HFFc6 (cell line): ENCODE measurements around the gene CCDC6. TPM values are rescaled to one million over a fixed set of nuclear protein-coding genes. Genes with fewer than 3 reads are reported as not detected.
"Not testable (repeated sequence)": the region's sequence is repeated elsewhere in the genome, so short reads cannot be mapped to it uniquely, and the experiment has no call there.

Experiments used
- DNase-seq: peaks from one replicate; pipeline ENCODE4 v3.0.0-alpha.2; 2018
- H3K27ac Mint-ChIP-seq: 2 replicates; pipeline ENCODE4 v1.8.0; 2020; ENCODE audit warnings: mild to moderate bottlenecking, mixed read lengths
- H3K27me3 Mint-ChIP-seq: 2 replicates; pipeline ENCODE4 v1.8.0; 2021; ENCODE audit warnings: mild to moderate bottlenecking, moderate library complexity, mixed read lengths; ENCODE audit not compliant: insufficient read depth
- H3K36me3 Mint-ChIP-seq: 2 replicates; pipeline ENCODE4 v1.8.0; 2021; ENCODE audit warnings: low read depth, mixed read lengths
- H3K4me1 Mint-ChIP-seq: 2 replicates; pipeline ENCODE4 v1.8.0; 2020; ENCODE audit warnings: low read depth, mixed read lengths
- H3K4me3 Mint-ChIP-seq: 2 replicates; pipeline ENCODE4 v1.8.0; 2020; ENCODE audit warnings: mild to moderate bottlenecking, moderate library complexity, mixed read lengths
- H3K9me3 Mint-ChIP-seq: 2 replicates; pipeline ENCODE4 v1.8.0; 2020; ENCODE audit warnings: mild to moderate bottlenecking, mixed read lengths
- total RNA-seq, 6 experiments: library from RNA; stranded (reverse); fragmentation: NEBNext Ultra II Directional; extraction: Animal tissue kit (Norgen Biotek cat#: 25700); gene quantifications; 2 replicates in 1 of 6; 3 replicates in 5 of 6; pipeline ENCODE4 v1.2.3, GENCODE V29; 2021
- TF ChIP-seq, protein P1 (sequence below): fragments of 200-600 bp; sonication (generic); IDR thresholded peaks from 2 replicates; pipeline ENCODE4 v1.5.0; 2021; ENCODE audit warnings: antibody characterized with exemption, mild to moderate bottlenecking

Gene CCDC6
- total RNA-seq, 6 experiments from 2014 or later, result 33.0 to 43.0 (median 36.7) TPM

DNA sequence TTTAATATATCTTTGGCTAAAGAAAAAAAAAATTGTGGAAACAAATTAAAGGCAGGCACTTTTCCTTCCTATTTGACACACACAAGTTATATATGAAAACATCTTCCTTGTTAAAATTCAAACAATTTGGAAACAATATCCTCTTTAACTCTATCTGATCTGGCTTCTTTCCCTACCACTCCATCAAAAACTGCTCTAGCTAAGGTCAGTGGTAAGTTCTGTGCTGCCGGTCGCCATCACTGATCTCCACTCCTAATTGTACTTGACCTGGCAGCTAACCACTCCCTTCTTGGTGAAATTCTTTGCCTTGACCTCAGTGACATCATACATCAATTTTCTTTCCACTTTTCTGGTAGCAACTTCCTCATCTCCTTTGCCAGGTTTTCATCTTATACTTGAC lies 105.2 kb downstream of the CCDC6 start:
- peaks cover 18% of the 10 kb centered on the region for H3K36me3 Mint-ChIP-seq

DNA sequence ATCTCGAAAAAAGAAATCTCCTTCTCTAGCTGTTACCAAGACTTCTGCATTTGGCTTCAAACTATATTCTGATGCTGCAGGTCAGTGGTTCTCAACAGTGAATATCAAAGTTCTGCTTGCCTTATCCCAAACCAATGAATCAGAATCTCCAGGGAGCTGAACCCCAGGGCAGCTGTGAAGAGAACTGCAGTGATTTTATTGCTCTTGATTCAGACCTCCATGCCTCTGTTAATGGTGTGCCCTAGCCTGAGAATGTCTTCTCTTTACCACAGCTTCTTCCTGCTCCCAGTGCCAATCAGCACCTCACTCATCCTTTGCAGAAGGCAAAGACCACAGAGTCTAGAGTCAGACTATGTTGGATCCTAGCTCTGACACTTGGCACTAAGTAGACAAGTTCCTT lies 106.9 kb downstream of the CCDC6 start:
- Mint-ChIP-seq H3K4me1 (no peaks in the 10 kb centered on the region), H3K4me3 (no peak overlapping the region), H3K9me3 (no peaks in the 10 kb centered on the region), H3K27me3 (no peaks in the 10 kb centered on the region; the same call in 1 of the 2 replicates), H3K27ac (no peak overlapping the region), H3K36me3 (peaks cover 23% of the 10 kb centered on the region)
- no peak for DNase-seq
- TF ChIP-seq, protein P1, sequence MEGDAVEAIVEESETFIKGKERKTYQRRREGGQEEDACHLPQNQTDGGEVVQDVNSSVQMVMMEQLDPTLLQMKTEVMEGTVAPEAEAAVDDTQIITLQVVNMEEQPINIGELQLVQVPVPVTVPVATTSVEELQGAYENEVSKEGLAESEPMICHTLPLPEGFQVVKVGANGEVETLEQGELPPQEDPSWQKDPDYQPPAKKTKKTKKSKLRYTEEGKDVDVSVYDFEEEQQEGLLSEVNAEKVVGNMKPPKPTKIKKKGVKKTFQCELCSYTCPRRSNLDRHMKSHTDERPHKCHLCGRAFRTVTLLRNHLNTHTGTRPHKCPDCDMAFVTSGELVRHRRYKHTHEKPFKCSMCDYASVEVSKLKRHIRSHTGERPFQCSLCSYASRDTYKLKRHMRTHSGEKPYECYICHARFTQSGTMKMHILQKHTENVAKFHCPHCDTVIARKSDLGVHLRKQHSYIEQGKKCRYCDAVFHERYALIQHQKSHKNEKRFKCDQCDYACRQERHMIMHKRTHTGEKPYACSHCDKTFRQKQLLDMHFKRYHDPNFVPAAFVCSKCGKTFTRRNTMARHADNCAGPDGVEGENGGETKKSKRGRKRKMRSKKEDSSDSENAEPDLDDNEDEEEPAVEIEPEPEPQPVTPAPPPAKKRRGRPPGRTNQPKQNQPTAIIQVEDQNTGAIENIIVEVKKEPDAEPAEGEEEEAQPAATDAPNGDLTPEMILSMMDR, result no peak

More for the DNA sequence above, 105.2 kb downstream of the CCDC6 start:
- Mint-ChIP-seq H3K4me3 (no peak overlapping the region), H3K4me1 (no peaks in the 10 kb centered on the region), H3K27me3 (no peaks in the 10 kb centered on the region; the same call in 1 of the 2 replicates), H3K9me3 (no peaks in the 10 kb centered on the region), H3K27ac (no peak overlapping the region)
- no peak for DNase-seq
- TF ChIP-seq, protein P1, result no peak

DNA sequence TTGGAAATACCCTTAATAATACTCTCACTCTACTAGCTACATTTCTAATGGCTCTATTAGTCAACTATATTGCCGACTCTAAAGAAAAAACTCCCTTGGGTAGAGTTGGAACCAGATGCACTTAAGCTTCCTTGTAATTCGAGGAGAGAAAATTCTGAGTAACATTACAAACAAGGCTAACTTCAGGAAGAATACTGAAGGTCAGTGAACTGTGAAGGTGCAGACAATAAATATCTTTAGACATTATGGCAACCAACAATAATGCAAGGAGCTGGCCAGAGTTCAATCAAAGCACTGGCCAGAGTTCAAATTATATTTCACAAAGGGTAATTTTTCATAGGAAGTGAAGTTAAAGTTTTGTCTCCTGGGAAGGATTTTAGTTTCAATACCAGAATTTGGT lies 112.4 kb downstream of the CCDC6 start:
- H3K36me3 Mint-ChIP-seq, result peaks cover 42% of the 10 kb centered on the region
- no peak for DNase-seq

DNA sequence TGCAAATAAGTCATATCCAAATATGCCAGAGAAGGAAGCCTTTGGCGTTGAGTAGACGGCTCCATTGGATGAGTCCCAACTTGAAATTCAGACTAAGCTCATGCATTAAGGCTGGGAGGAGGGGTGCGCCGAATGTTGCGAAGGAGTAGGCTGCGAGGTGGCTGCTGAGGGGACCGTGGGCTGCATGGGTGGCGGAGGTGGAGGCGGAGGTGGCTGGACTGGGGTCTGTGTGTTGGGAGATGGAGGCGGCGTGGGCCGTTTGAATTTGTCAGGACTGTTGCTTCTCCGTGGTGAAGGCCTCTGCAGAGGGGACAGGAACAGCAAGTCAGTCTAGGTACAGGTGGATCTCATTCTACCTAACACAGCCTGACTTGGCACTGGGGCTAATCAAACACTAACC lies 113.5 kb downstream of the CCDC6 start:
- Mint-ChIP-seq H3K9me3 (no peaks in the 10 kb centered on the region), H3K4me3 (no peak overlapping the region), H3K27ac (no peak overlapping the region), H3K27me3 (no peaks in the 10 kb centered on the region), H3K4me1 (no peaks in the 10 kb centered on the region), H3K36me3 (peaks cover 41% of the 10 kb centered on the region)
- no peak for DNase-seq
- TF ChIP-seq, protein P1, result no peak

More for the DNA sequence above, 112.4 kb downstream of the CCDC6 start:
- TF ChIP-seq, protein P1, result no peak
- Mint-ChIP-seq H3K4me3 (no peak overlapping the region), H3K27ac (no peak overlapping the region), H3K4me1 (no peaks in the 10 kb centered on the region), H3K27me3 (no peaks in the 10 kb centered on the region), H3K9me3 (no peaks in the 10 kb centered on the region)

DNA sequence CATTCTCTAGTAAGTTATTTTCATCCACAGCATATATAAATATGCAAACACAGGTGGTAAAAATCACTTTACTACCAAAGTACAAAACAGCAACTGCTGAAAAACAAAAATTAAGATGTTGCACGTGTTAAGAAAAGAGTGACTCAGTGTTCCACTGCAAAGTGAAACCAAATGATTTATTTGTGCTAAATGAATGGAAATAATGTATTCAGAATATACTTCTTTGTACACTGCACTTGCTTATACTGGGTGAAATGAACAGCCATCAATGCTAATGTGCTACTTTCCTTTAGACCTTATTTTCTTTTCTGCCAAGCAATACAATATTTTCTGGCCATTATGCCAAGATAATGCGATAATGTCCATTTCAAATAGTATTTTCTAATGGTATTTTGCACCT lies 114.8 kb downstream of the CCDC6 start:
- Mint-ChIP-seq H3K27ac (no peak overlapping the region), H3K27me3 (no peaks in the 10 kb centered on the region), H3K4me1 (no peaks in the 10 kb centered on the region), H3K4me3 (no peak overlapping the region), H3K36me3 (peaks cover 31% of the 10 kb centered on the region), H3K9me3 (no peaks in the 10 kb centered on the region)
- TF ChIP-seq, protein P1, result no peak
- no peak for DNase-seq

DNA sequence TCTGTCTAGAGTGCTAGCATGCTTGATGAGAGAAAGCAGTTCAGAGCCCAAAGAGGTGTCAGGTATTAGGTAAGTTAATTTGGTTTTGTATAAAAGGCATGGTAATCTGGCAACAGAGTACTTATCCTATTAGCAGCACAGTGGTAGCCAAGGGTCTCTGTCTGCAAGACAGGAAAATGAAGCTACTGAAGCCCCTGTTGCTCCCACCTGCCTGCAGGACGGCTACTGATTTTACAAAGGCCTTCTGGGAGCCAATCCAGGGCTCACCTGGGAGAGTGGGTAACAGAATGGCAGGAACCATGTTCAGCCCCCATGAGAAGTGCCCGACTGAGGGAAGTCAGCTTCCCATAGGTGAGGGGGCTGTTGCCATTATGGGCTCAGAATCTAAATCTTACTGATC lies 116.3 kb downstream of the CCDC6 start:
- not testable (repeated sequence) for H3K4me1 Mint-ChIP-seq, H3K27me3 Mint-ChIP-seq, H3K4me3 Mint-ChIP-seq, H3K9me3 Mint-ChIP-seq, DNase-seq, H3K27ac Mint-ChIP-seq
- H3K36me3 Mint-ChIP-seq, result peaks cover 24% of the 10 kb centered on the region; the same call in 1 of the 2 replicates

DNA sequence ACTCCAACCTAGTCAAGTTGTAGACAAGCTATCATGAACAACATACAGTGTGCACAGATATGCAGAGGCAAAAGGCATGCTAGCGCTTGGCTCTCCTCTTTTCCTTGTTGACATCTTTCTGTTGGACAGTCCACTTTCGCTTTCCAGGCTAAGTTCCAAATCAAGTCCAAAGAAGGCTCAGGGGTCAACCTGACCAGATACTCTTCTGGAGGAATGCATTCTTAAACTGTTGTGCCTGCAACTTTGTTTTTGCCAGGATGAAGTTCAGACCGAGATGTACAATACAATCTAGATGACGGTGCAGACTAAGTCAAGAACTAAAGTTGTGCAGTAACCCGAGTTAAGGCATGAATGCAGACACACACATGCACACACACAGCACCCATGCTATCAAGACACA lies 117.4 kb downstream of the CCDC6 start:
- H3K36me3 Mint-ChIP-seq, result peaks cover 18% of the 10 kb centered on the region; the same call in 1 of the 2 replicates
- not testable (repeated sequence) for H3K4me3 Mint-ChIP-seq, H3K9me3 Mint-ChIP-seq, H3K27ac Mint-ChIP-seq, H3K4me1 Mint-ChIP-seq, DNase-seq, H3K27me3 Mint-ChIP-seq

DNA sequence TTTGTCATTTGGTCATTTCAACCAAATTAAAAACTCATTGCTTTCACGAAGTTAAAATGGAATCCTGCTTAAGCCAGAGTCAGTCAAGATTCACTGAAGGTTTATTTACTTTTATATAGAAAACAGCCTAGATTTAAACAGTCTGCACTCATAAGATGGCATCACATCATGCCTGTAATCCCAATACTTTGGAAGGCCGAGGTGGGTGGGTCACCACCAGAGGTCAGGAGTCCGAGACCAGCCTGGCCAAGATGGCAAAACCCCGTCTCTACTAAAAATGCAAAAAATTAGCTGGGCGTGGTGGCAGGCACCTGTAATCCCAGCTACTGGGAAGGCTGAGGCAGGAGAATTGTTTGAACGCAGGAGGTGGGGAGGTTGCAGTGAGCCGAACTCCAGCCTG lies 119.3 kb downstream of the CCDC6 start:
- H3K9me3 Mint-ChIP-seq, H3K4me1 Mint-ChIP-seq, H3K27ac Mint-ChIP-seq, H3K36me3 Mint-ChIP-seq, H3K4me3 Mint-ChIP-seq, DNase-seq, H3K27me3 Mint-ChIP-seq: not testable (repeated sequence)

DNA sequence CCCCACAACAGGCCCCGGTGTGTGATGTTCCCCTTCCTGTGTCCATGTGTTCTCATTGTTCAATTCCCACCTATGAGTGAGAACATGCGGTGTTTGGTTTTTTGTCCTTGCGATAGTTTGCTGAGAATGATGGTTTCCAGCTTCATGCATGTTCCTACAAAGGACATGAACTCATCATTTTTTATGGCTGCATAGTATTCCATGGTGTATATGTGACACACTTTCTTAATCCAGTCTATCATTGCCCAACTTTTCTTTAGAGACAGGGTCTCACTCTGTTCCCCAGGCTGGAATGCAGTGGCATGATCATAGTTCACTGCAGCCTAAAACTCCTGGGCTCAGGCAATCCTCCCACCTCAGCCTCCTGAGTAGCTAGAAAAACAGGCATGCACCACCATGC lies 120.9 kb downstream of the CCDC6 start:
- H3K36me3 Mint-ChIP-seq, H3K27me3 Mint-ChIP-seq, H3K4me3 Mint-ChIP-seq, H3K27ac Mint-ChIP-seq, H3K4me1 Mint-ChIP-seq, H3K9me3 Mint-ChIP-seq, DNase-seq: not testable (repeated sequence)
